ENCODE measurements around the gene PLBD2.

Gene PLBD2

DNA sequence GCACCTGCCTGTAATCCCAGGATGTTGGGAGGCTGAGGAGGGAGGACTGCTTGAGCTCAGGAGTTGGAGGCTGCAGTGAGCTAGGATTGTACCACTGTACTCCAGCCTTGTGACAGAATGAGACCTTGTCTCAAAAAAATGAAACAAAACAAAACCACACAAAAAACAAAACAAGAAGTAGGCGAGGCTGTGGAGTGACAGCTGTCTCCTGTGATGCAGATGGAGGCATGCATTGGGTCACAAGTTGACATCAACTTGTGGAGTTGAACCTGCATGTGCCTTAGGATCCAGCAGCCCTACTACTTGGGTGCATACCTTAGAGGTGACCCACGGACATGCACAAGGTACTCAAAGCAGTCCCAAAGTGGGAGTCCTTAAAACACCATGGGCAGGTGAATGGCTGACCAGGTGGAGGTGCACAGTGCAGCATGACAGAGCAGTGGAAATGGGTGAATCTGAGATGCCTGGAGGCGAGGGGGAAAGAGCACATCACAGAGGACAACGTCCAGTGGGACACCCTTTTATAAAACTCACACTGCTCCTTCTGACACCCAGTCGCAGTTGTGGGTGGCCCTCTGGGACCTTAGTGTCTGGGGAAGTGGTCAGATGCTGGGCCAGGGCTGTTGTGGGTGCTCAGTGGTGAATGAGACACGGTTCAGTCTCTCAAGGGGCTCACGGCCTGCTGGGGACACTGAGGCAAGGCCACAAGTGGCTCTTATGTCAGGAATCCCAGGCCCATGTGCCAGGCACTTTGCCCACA, 12.7 kb downstream of the PLBD2 start:
- DNase-seq, result no peak

DNA sequence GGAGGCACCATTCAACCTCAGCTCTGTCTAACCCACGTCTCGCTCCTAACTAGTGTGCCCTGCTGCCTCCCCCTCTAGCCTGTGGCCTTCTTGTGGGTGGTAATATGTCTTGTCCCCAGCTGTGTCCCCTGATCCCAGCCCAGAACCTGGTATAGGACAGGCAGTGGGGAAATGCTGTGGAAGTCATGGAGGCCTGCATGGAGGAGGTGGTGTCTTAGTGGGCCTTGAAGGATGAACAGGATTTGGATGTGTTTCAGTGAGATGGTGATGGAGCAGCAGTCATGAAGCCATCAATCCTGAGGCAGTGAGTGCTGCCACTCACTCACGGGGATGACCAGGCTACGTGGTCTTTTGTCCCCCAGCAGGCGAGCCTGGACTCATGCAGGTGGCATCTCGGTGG, 13.4 kb downstream of the PLBD2 start:
- DNase-seq, result no peak

DNA sequence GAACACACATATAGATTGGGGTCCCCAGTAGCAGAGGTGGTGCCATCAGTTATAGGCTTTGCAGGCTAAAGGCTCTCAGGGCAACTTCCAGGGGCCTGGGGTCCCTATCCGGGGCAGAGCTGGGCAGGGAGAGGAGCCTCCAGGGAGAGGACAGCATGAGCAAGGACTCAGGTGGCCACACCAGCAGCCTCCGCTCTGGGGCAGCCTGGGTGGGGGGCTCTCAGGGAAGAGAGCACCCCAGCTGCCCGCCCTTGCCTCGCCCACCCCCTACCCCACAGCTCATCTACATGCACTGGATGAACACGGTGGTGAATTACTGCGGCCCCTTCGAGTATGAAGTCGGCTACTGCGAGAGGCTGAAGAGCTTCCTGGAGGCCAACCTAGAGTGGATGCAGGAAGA, 14.0 kb downstream of the PLBD2 start:
- no peak for DNase-seq

DNA sequence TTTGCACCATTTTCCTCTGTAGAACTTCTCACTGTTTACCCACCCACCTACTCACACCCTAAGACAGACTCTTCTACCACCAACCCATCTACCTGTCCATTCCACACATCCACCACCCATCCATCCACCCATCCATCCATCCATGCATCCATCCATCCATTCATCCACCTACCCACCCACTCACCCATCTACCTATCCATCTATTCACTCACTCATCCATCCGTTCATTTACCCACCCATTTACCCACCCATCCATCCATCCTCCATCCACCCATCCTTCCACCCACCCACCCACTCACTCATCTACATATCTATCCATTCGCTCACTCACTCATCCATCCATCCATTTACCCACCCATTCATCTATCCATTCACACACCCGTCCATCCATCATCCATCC, 15.1 kb downstream of the PLBD2 start:
- DNase-seq, result no peak

- no peak for DNase-seq
Observed at GRCh38 chr12:113373969-113374368, 15.6 kb downstream of the PLBD2 start.

- no peak for DNase-seq
Observed at GRCh38 chr12:113374823-113375428, 16.5 kb downstream of the PLBD2 start.

DNA sequence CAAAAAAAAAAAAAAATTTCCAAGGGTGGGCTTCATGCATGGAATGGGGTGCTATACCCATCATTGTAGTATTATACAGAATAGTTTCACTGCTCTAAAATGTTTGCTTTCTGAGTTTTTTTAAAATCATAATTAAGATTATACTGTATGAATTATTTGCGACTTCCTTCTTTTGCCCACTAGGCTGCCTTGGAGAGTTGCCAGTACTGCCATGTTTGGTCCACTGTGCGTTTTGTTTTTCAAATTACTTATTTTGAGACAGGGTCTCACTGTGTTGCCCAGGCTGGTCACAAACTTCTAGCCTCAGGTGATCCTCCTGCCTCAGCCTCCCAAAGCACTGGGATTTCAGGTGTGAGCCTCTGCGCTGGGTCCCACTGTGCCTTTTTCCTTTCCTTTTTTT, 19.9 kb downstream of the PLBD2 start:
- peak in 3 of 4 experiments; percentile 26 to 41 (median 27) for DNase-seq

DNA sequence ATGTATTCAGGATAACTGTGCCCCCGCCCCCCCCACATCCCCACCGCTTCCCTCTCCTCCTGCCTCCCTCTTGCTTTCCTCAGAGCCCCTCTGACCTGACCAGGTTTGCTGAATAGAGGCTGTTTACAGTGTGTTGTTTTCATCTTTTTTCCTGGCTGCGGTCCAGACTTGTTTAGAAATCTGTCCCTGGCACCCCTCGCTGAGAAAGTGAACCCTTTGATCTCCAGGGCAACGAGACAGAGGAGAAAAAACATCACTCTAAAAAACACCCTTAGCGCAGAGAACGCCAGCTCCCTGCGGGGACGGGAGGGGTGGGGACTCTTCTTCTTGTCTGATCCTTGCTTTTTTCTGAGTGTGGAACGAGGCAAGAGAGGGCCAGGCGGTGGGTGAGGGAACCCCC, 22.8 kb downstream of the PLBD2 start:
- no peak for DNase-seq

DNA sequence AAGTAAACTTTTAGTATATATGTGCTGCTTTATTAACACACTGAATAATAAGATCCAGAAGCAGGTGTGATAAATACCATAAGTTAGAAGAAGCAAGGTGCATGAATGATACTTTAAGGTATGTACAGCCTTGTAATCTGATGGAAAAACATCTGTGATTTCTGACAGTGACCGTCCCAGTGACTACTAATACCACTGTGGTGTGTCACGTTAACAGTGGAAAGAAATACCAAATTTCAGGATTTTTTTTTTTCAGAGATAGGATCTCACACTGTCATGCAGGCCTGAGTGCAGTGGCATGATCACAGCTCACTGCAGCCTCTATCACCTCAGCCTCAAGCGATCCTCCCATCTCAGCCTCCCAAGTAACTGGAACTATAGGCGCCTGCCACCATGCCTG, 23.8 kb downstream of the PLBD2 start:
- no peak for DNase-seq

GRCh38 chr12:113384778-113385177, 26.4 kb downstream of the PLBD2 start:
- DNase-seq, result no peak

DNA sequence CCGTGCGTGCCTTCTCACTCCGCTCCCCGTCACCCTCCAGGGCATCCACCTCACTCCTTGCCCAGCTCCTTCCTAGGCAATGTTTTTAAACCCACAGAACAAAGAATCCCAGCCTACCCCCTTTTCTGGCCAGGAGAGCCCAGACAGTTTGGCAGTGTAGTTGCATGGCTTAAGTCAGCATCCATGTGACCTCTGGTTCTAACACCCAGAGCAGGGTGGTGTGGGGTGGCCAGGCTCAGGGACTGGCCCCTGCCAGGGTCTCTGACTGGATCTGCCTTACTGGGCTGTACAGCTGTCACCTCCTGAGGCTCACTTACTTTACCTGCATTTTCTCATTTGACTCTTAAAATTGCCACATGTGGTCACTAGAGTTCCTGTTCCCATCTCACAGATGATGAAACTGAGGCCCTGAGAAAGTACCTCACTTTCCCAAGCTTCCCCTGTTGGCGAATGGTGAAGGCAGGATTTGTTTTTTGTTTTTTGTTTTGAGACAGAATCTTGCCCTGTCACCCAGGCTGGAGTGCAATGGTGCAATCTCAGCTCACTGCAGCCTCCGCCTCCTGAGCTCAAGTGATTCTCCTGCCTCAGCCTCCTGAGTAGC, 27.0 kb downstream of the PLBD2 start:
- DNase-seq, result peak in 2 of 4 experiments; percentile 25

DNA sequence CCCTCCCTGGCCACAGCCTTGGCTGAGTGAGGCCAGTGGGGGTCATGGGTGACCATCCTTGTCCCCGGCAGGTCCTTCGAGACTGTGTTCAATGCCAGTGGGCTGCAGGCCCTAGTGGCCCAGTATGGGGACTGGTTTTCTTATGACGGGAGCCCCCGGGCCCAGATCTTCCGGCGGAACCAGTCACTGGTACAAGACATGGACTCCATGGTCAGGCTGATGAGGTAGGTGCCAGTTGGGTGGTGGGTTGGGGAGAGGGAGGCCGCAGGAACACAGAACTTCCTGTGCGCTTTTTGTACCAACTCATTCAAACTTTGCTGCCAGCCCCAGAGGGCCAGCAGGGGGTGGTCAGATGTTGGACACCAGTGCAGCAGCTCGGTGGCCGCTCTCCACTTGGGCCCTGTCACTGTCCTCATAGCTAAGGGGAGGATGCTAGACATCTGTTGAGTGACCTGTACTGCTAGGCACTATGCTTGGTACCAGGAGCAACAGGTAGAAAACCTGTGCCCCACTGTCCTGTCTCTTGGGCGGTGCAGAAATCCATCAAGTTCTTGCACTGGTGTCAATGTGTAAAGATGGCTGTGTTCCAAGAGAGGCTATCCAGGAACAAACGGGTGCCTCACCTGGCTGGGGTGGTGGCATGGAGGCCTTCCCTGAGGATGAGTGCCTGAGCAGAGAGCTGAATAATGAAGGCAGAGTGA, 28.6 kb downstream of the PLBD2 start:
- no peak for DNase-seq

- no peak for DNase-seq
Observed at GRCh38 chr12:113387631-113388030, 29.2 kb downstream of the PLBD2 start.

DNA sequence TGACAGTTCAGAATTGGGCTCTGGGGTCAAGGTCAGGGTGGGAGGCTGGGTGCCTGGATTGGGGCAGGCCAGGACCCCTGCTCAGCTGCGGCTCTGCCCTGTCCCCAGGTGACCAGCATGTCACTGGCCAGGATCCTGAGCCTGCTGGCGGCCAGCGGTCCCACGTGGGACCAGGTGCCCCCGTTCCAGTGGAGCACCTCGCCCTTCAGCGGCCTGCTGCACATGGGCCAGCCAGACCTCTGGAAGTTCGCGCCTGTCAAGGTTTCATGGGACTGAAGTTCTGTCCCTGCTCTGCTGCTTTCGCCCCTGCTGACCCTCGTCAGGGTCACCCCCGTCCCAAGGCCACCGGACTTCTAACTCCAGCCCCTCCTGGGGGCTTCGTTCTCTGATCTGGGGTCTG, 30.0 kb downstream of the PLBD2 start:
- DNase-seq, result no peak

GRCh38 chr12:113390064-113391043, 32.0 kb downstream of the PLBD2 start:
- DNase-seq, result no peak

DNA sequence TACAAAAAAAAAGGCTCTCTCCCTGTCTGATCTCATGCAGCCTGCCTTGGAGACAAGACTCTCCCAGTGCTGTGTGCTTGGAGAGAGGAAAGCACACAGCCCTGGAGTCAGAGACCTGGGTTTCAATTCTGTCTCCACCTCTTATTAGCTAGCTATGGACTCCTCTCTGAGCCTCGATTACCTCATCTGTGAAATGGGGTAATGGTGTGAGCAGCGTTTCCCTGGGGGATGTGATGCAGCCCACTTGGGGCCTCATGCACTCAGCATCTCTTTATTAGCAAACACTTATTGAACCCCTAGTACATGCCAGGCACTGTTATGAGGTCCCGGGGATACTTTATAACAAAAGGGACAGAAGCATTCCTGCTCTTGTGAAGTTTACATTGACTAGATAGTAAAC, 32.8 kb downstream of the PLBD2 start:
- peak in 2 of 4 experiments; percentile 19 to 43 for DNase-seq

GRCh38 chr12:113391650-113392337, 33.4 kb downstream of the PLBD2 start:
- peak; percentile 44 to 80 (median 70) for DNase-seq

DNA sequence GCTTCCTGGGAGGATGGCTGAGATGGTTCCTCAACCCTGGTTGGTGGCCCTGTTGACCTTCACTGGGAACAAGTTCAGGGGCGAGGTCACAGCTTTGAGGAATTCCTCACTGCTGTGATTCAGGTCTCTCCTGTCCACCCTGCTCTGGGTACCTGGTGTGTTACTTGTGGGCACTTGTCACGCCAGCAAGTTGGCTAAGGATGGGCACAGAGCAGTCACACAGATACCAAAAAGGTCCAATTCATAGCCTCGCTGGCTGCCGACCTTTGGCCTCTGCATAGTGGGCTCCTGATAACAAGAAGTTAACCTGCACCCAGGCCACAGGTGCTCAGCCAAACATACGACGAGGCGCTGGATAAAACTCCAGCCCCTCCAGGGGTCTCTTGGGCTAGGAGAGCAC, 34.1 kb downstream of the PLBD2 start:
- peak in 1 of 4 experiments; percentile 59 for DNase-seq

- DNase-seq, result peak; percentile 47 to 82 (median 78)
Observed at GRCh38 chr12:113392988-113393579, 34.7 kb downstream of the PLBD2 start.

GRCh38 chr12:113393749-113394148, 35.4 kb downstream of the PLBD2 start:
- DNase-seq, result peak in 3 of 4 experiments; percentile 47 to 58 (median 52)

DNA sequence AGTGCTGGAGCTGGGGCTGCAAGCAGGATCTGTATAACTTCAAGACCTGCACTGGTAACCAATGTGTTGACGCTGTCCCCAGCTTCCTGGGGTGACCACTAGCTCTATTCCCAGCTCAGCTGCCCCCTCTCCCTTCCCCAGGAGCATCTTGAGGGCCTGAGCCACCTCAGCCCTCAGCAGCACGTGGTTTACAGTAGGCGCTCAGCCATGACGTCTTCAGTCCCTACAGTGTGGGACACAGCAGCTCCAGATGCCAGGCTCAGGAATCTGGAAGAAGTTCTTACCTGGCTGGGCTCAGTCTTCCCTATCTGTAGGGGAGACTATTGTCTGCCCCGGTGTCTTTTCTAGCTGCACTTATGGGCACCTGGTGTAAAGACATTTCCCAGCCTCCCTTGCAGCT, 36.7 kb downstream of the PLBD2 start:
- DNase-seq, result peak in 2 of 4 experiments; percentile 39 to 51

All from suppressor macrophage (primary cell).